Transverse colon (tissue), 4 donors: ENCODE results near the gene OSM. TPM values are rescaled to one million over a fixed set of nuclear protein-coding genes. Genes with fewer than 3 reads are reported as not detected.

ENCODE experiments used
- DNase-seq: peaks from one replicate; pipeline ENCODE4 v3.0.0-alpha.2; 2019
- H3K27ac ChIP-seq, 4 donors: fragments of 200-600 bp; sonication (generic); 2 replicates each; pipeline ENCODE4 v1.5.1; 2016 to 2018; ENCODE audit warnings: inconsistent platforms in 4 of 4
- H3K27me3 ChIP-seq: fragments of 200-600 bp; sonication (generic); 2 replicates; pipeline ENCODE4 v1.5.1; 2017; ENCODE audit warnings: inconsistent platforms
- H3K36me3 ChIP-seq, 4 donors: fragments of 200-600 bp; sonication (generic); 2 replicates each; pipeline ENCODE4 v1.5.1; 2017 to 2019; ENCODE audit warnings: inconsistent platforms in 4 of 4
- H3K4me1 ChIP-seq, 4 donors: fragments of 200-600 bp; sonication (generic); 2 replicates each; pipeline ENCODE4 v1.5.1; 2017 to 2020; ENCODE audit warnings: inconsistent platforms in 4 of 4
- H3K4me3 ChIP-seq, 4 donors: fragments of 200-600 bp; sonication (generic); 1 replicate in 1 of 4; 2 replicates in 3 of 4; pipeline versions ENCODE4 v1.5.1 to v1.6.1; 2017 to 2019; ENCODE audit warnings: inconsistent platforms in 4 of 4
- H3K9me3 ChIP-seq, 2 donors: fragments of 200-600 bp; sonication (generic); 2 replicates each; pipeline ENCODE4 v1.5.1; 2017 to 2019; ENCODE audit warnings: inconsistent platforms in 2 of 2
- CTCF ChIP-seq, 5 experiments: fragments of 200-600 bp in 3 of 5; fragments of 450-650 bp in 2 of 5; sonication (generic) in 3 of 5; IDR thresholded peaks; 1 replicate in 2 of 5; 2 replicates in 3 of 5; pipeline ENCODE4 v1.5.1; 2016 to 2017; ENCODE audit warnings: antibody characterized with exemption in 5 of 5, inconsistent platforms in 3 of 5, mild to moderate bottlenecking in 2 of 5, moderate library complexity in 1 of 5
- EP300 ChIP-seq: sonication (generic); formaldehyde crosslinking; IDR thresholded peaks from one replicate; pipeline ENCODE4 v1.6.1; 2017; ENCODE audit warnings: antibody characterized with exemption, low read depth
- POLR2A ChIP-seq: fragments of 450-650 bp; IDR thresholded peaks from one replicate; pipeline ENCODE4 v1.6.1; 2016; ENCODE audit warnings: antibody characterized with exemption, mild to moderate bottlenecking, moderate library complexity
- POLR2AphosphoS5 ChIP-seq, 3 donors: sonication (generic); formaldehyde crosslinking; IDR thresholded peaks; one replicate each; pipeline ENCODE4 v1.6.1; 2016; ENCODE audit warnings: antibody characterized with exemption in 3 of 3
- WGBS, 2 donors: methylation state at CpG; one replicate each; pipeline ENCODE4 v1.1.5; 2018; ENCODE audit warnings: low coverage in 1 of 2; 5-methylcytosine and 5-hydroxymethylcytosine counted together
- in situ Hi-C, 4 donors: fragments of 200-750 bp; cut with MboI; loops; one replicate each; pipeline versions ENCODE4 v1.15.0 to v1.15.1; 2017; ENCODE audit warnings: low sequenced_read_pairs in 3 of 4, low pct_ligation_motif_present in 1 of 4, low pct_unique_long_range_greater_than_20kb in 1 of 4
- intact Hi-C: fragments of 100-400 bp; cut with DNase I; formaldehyde crosslinking; loops from one replicate; pipeline ENCODE4 v1.15.1; 2023; ENCODE audit warnings: low total_unique reads
- total RNA-seq, 4 donors: library from RNA; depleted of rRNA; stranded (reverse); fragments of >200 nt; gene quantifications; one replicate each; pipeline ENCODE4 v1.1.0, GENCODE V29; 2016

OSM gene
- total RNA-seq, 4 donors from 2014 or later: not detected

GRCh38 chr22:30313527-30314363, 47.1 kb upstream of the OSM start:
- H3K9me3 ChIP-seq: no peaks in the 10 kb centered on the region
- intact Hi-C loops (no loop called here), in situ Hi-C loops (no loop called here)
- no peak for TF ChIP-seq CTCF (IDR thresholded peaks at IDR 0.05)
- no peak for TF ChIP-seq POLR2AphosphoS5 (IDR thresholded peaks at IDR 0.05)
- TF ChIP-seq POLR2A: no peak
- TF ChIP-seq EP300: no peak
- 80 to 82% methylated on average over 4 to 5 of the region's 8 CpGs for WGBS, 2 donors
- H3K36me3 ChIP-seq: no peaks in the 10 kb centered on the region
- no peak for DNase-seq
- H3K27ac ChIP-seq: peak overlapping the region in 2 of 4 donors; percentile 43 to 53
- peaks cover 51 to 94% (median 69%) of the 10 kb centered on the region in 4 donors for H3K4me1 ChIP-seq
- no peaks in the 10 kb centered on the region for H3K27me3 ChIP-seq
- H3K4me3 ChIP-seq: no peak overlapping the region

GRCh38 chr22:30312053-30312452, 45.4 kb upstream of the OSM start:
- DNase-seq: no peak
- 58% methylated on average over 6 of the region's 6 CpGs; no CpG with 5 or more reads in 1 of the 2 donors for WGBS, 2 donors
- Histone ChIP-seq H3K27me3 (no peaks in the 10 kb centered on the region), H3K36me3 (no peaks in the 10 kb centered on the region), H3K4me1 (peaks cover 61 to 97% (median 80%) of the 10 kb centered on the region in 4 donors), H3K27ac (peak overlapping the region; percentile 86 to 90 (median 88)), H3K9me3 (no peaks in the 10 kb centered on the region), H3K4me3 (no peak overlapping the region)
- intact Hi-C loops (no loop called here), in situ Hi-C loops (no loop called here)
- TF ChIP-seq POLR2A (no peak), CTCF (IDR thresholded peaks at IDR 0.05) (no peak), POLR2AphosphoS5 (IDR thresholded peaks at IDR 0.05) (no peak), EP300 (no peak)

- Histone ChIP-seq H3K9me3 (no peaks in the 10 kb centered on the region), H3K36me3 (no peaks in the 10 kb centered on the region), H3K4me3 (no peak overlapping the region), H3K27ac (peak overlapping the region; percentile 86 to 90 (median 88)), H3K27me3 (no peaks in the 10 kb centered on the region), H3K4me1 (peaks cover 68 to 97% (median 86%) of the 10 kb centered on the region in 4 donors)
- in situ Hi-C loops (no loop called here), intact Hi-C loops (no loop called here)
- DNase-seq: peak; percentile 80
- WGBS, 2 donors: 51 to 63% methylated on average over 3 to 8 of the region's 8 CpGs
- TF ChIP-seq POLR2AphosphoS5 (IDR thresholded peaks at IDR 0.05) (peak; percentile 54 to 76 (median 70)), POLR2A (peak; percentile 2), CTCF (IDR thresholded peaks at IDR 0.05) (no peak), EP300 (no peak)
Measured at GRCh38 chr22:30310881-30311771, 44.5 kb upstream of the OSM start.
